NOMO-1 (cell line): ENCODE results near the gene CBX4.

Experiments used
- DNase-seq, 2 experiments: peaks; one replicate each; lab custom pipeline; 2025; ENCODE audit not compliant: unreplicated experiment in 2 of 2; lab: John Stamatoyannopoulos, UW

Gene CBX4

GRCh38 chr17:79802736-79803420, 36.4 kb downstream of the CBX4 start:
- DNase-seq, result no peak

GRCh38 chr17:79802039-79802735, 37.1 kb downstream of the CBX4 start:
- no peak for DNase-seq

GRCh38 chr17:79801156-79802038, 37.8 kb downstream of the CBX4 start:
- no peak for DNase-seq

GRCh38 chr17:79800325-79801155, 38.7 kb downstream of the CBX4 start:
- peak; percentile 51 to 60 for DNase-seq

GRCh38 chr17:79799538-79800324, 39.5 kb downstream of the CBX4 start:
- no peak for DNase-seq

- DNase-seq, result no peak
Measured at GRCh38 chr17:79799174-79799537, 40.1 kb downstream of the CBX4 start.

GRCh38 chr17:79798299-79799173, 40.7 kb downstream of the CBX4 start:
- DNase-seq, result no peak

GRCh38 chr17:79797492-79798298, 41.5 kb downstream of the CBX4 start:
- no peak for DNase-seq

GRCh38 chr17:79796763-79797491, 42.3 kb downstream of the CBX4 start, which contains the start of gene CBX8:
Gene CBX8, minus strand, starts transcription at chr17:79797077. Its CDS starts 79 bp downstream, at chr17:79796998.
- peak; percentile 99 for DNase-seq

GRCh38 chr17:79796444-79796762, 42.8 kb downstream of the CBX4 start:
- peak in 1 of 2 experiments; percentile 55 for DNase-seq

- DNase-seq, result peak in 1 of 2 experiments; percentile 71
Measured at GRCh38 chr17:79795795-79796443, 43.3 kb downstream of the CBX4 start.

GRCh38 chr17:79794659-79795511, 44.4 kb downstream of the CBX4 start:
- DNase-seq, result no peak

GRCh38 chr17:79793924-79794304, 45.3 kb downstream of the CBX4 start:
- no peak for DNase-seq

- DNase-seq, result no peak
Measured at GRCh38 chr17:79792984-79793923, 46.0 kb downstream of the CBX4 start.

- no peak for DNase-seq
Measured at GRCh38 chr17:79792341-79792871, 46.8 kb downstream of the CBX4 start.
